A549 (cell line): ENCODE results near the gene CALML5. TPM values are rescaled to one million over a fixed set of nuclear protein-coding genes. Genes with fewer than 3 reads are reported as not detected.

ENCODE experiments used
- ATAC-seq, 2 experiments: fragments of 200-7000 bp in 1 of 2; fragments of >200 bp in 1 of 2; cut with Nextera tagmentation in 1 of 2; cut with Tn5 transposase in 1 of 2; 3 replicates each; pipeline versions ENCODE4 v1.8.0 to v1.9.1; 2018 to 2020; ENCODE audit warnings: mild to moderate bottlenecking in 1 of 2, moderate library complexity in 1 of 2
- CTCF ChIA-PET: fragments of 300-600 bp; sonication (Branson Sonifier 250); formaldehyde crosslinking; extraction: SDS; loops from one replicate; lab custom pipeline; 2021; ENCODE audit warnings: antibody characterized with exemption, inconsistent platforms; lab: Yijun Ruan, JAX
- POLR2A ChIA-PET: fragments of 350-600 bp; formaldehyde crosslinking; extraction: SDS; loops from one replicate; lab custom pipeline; 2021; ENCODE audit warnings: antibody characterized with exemption, inconsistent platforms; lab: Yijun Ruan, JAX
- DNase-seq, 2 experiments: peaks; one replicate each; pipeline versions ENCODE4 v3.0.0 to v3.0.0-alpha.2; 2011 to 2016; ENCODE audit warnings: low read depth in 1 of 2, low spot score in 1 of 2
- FAIRE-seq: peaks from 2 replicates; lab custom pipeline; 2011; peaks lifted over from hg19 to GRCh38; lab: Jason Lieb, UNC
- H3K27ac ChIP-seq, 2 experiments: fragments of >200 bp; sonication (Bioruptor Twin); formaldehyde crosslinking; 3 replicates each; pipeline ENCODE4 v1.5.1; 2016 to 2017
- H3K4me1 ChIP-seq: fragments of >200 bp; sonication (Bioruptor Twin); formaldehyde crosslinking; 3 replicates; pipeline ENCODE4 v1.6.1; 2016
- H3K4me2 ChIP-seq: fragments of >200 bp; sonication (Bioruptor Twin); formaldehyde crosslinking; 3 replicates; pipeline ENCODE4 v1.6.1; 2016
- H3K4me3 ChIP-seq: fragments of >200 bp; sonication (Bioruptor Twin); formaldehyde crosslinking; 3 replicates; pipeline ENCODE4 v1.5.1; 2016
- H3K9me3 ChIP-seq: fragments of >200 bp; sonication (Bioruptor Twin); formaldehyde crosslinking; 3 replicates; pipeline ENCODE4 v1.6.1; 2016
- BHLHE40 ChIP-seq: IDR thresholded peaks from 2 replicates; pipeline ENCODE4 v1.6.1; 2012; ENCODE audit warnings: low read depth, low read length, inconsistent platforms
- CBX2 ChIP-seq: fragments of 200-600 bp; sonication (generic); IDR thresholded peaks from 2 replicates; pipeline ENCODE4 v1.6.1; 2016; ENCODE audit warnings: low read depth, mild to moderate bottlenecking, borderline replicate concordance
- CBX8 ChIP-seq: fragments of 200-600 bp; sonication (generic); IDR thresholded peaks from 2 replicates; pipeline ENCODE4 v1.6.1; 2016
- CEBPB ChIP-seq, 2 experiments: fragments of >200 bp in 1 of 2; sonication (Bioruptor Twin) in 1 of 2; formaldehyde crosslinking in 1 of 2; IDR thresholded peaks; 2 replicates each; pipeline ENCODE4 v1.6.1; 2012 to 2016
- EHMT2 ChIP-seq: fragments of 200-600 bp; sonication (generic); IDR thresholded peaks from 2 replicates; pipeline ENCODE4 v1.6.1; 2016; ENCODE audit warnings: antibody characterized with exemption, low read depth, mild to moderate bottlenecking, moderate library complexity
- FOSL2 ChIP-seq, 2 experiments: fragments of 450-650 bp in 1 of 2; fragments of >200 bp in 1 of 2; sonication (Bioruptor Twin) in 1 of 2; formaldehyde crosslinking; IDR thresholded peaks; 2 replicates each; pipeline versions ENCODE4 v1.5.0 to v1.6.1; 2016 to 2020; ENCODE audit warnings: mild to moderate bottlenecking in 1 of 2, moderate library complexity in 1 of 2
- HDAC2 ChIP-seq: fragments of 200-600 bp; sonication (generic); IDR thresholded peaks from 2 replicates; pipeline ENCODE4 v1.6.1; 2016
- HEYL ChIP-seq: fragments of 250-450 bp; sonication (Bioruptor Pico); IDR thresholded peaks from 2 replicates; pipeline ENCODE4 v1.8.0; 2021; ENCODE audit warnings: mild to moderate bottlenecking, moderate library complexity
- MYC ChIP-seq: IDR thresholded peaks from 2 replicates; pipeline ENCODE4 v1.6.1; 2012; ENCODE audit warnings: mild to moderate bottlenecking, inconsistent platforms, low read length, improper control_type of control experiment, borderline replicate concordance
- NFE2L2 ChIP-seq: fragments of 150-350 bp; conservative IDR thresholded peaks from 2 replicates; pipeline ENCODE4 v1.6.1; 2014; ENCODE audit warnings: low read length
- NR3C1 ChIP-seq: fragments of >200 bp; sonication (Bioruptor Twin); formaldehyde crosslinking; IDR thresholded peaks from 3 replicates; pipeline ENCODE4 v1.6.1; 2017
- POLR2A ChIP-seq: IDR thresholded peaks from 2 replicates; pipeline ENCODE4 v1.6.1; 2012; ENCODE audit warnings: mild to moderate bottlenecking, low read length
- RAD21 ChIP-seq, 2 experiments: fragments of >200 bp in 1 of 2; sonication (Bioruptor Twin) in 1 of 2; formaldehyde crosslinking in 1 of 2; IDR thresholded peaks in 1 of 2; conservative IDR thresholded peaks in 1 of 2; 2 replicates in 1 of 2; 3 replicates in 1 of 2; pipeline ENCODE4 v1.6.1; 2012 to 2018; ENCODE audit warnings: inconsistent platforms in 1 of 2
- RFX5 ChIP-seq: fragments of 450-650 bp; IDR thresholded peaks from 2 replicates; pipeline ENCODE4 v1.7.1; 2014; ENCODE audit warnings: antibody characterized with exemption, mild to moderate bottlenecking, moderate library complexity
- ZFP36 ChIP-seq: fragments of 450-650 bp; IDR thresholded peaks from 2 replicates; pipeline ENCODE4 v1.6.1; 2014; ENCODE audit warnings: borderline replicate concordance; ENCODE audit not compliant: partially characterized antibody
- WGBS: methylation state at CpG from one replicate; pipeline ENCODE4 v1.1.6; 2017; ENCODE audit errors: missing lambda C conversion rate; 5-methylcytosine and 5-hydroxymethylcytosine counted together
- polyA plus RNA-seq, 4 experiments: library from polyadenylated mRNA; depleted of rRNA in 3 of 4; stranded (reverse); fragments of >200 nt; fragmentation: RNase III in 1 of 4; extraction: RNeasy Plus Mini Kit Qiagen cat#74134 plus additional on column Dnase treatment in 1 of 4; gene quantifications; 2 replicates in 3 of 4; 3 replicates in 1 of 4; pipeline ENCODE4 v1.2.3, GENCODE V29; 2011 to 2017
- TF ChIP-seq, protein P1 (sequence below): fragments of 150-350 bp; IDR thresholded peaks from 2 replicates; pipeline ENCODE4 v1.6.1; 2014; ENCODE audit warnings: low read depth, mild to moderate bottlenecking, low read length
- TF ChIP-seq, protein P2 (sequence below): fragments of 200-600 bp; sonication (generic); IDR thresholded peaks from 2 replicates; pipeline ENCODE4 v1.6.1; 2016; ENCODE audit warnings: antibody characterized with exemption, mild to moderate bottlenecking, moderate library complexity
- TF ChIP-seq, protein P3 (sequence below): fragments of 250-450 bp; sonication (Bioruptor Pico); IDR thresholded peaks from 2 replicates; pipeline ENCODE4 v1.5.0; 2020; ENCODE audit warnings: low read depth, mild to moderate bottlenecking, moderate library complexity
- TF ChIP-seq, protein P4 (sequence below): IDR thresholded peaks from 2 replicates; pipeline ENCODE4 v1.6.1; 2012

Gene CALML5
- polyA plus RNA-seq, 2 of the 4 experiments (the other 2 are of a cell fraction): not detected

DNA sequence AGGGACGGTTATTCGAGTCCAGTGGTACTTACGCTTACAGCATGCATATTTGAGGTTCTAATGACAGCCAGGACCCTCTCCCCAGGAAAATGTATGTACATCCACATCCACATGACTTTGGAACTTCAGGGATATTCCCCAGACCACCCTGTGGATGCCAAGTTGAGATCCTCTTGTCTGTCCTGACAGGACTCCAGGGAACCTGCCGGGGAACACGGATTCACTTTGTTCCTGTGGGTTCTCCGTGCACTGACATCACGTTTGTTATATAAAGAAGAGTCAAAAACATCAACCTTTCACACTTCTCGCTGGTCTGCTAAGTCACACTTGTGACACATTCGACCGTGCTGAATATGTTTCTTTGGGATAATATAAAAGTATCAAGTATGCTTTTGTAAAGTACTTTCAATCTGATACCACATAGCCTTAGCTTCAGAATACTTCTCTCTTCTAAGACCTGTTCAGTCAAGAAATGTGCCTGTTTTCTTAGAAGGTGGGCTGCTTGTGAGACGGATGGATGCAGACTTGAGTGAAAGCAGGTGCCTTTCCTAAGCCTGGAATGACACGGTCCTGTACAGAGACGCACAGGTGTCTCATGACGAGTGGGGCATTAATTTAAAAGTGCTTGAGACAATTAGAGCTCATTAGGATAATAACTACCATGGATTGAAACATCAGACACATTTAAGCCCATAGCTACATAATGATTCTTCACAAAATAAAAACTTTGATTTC, 38.7 kb downstream of the CALML5 start:
- ChIA-PET CTCF (interaction anchor here (0.8 to 5.6 kb wide), 5 partner anchors 17 to 169 kb away, joined by 3 to 33 read pairs (median 8); no protein-coding TSS in a partner anchor), POLR2A (no interaction called here)
- DNase-seq (no peak), ATAC-seq (no peak), FAIRE-seq (no peak)
- Histone ChIP-seq H3K4me2 (no peak overlapping the region), H3K4me3 (no peak overlapping the region), H3K4me1 (no peaks in the 10 kb centered on the region), H3K9me3 (no peaks in the 10 kb centered on the region), H3K27ac (no peak overlapping the region)
- WGBS: 89% methylated on average over 14 of the region's 14 CpGs
- TF ChIP-seq NFE2L2 (no peak), RFX5 (no peak), CBX8 (no peak), FOSL2 (IDR thresholded peaks at IDR 0.05) (no peak), FOSL2 (CRISPR knock-in tag; IDR thresholded peaks at IDR 0.05) (no peak), HDAC2 (no peak), EHMT2 (no peak), BHLHE40 (no peak), NR3C1 (no peak), ZFP36 (no peak), CBX2 (no peak), RAD21 (conservative IDR thresholded peaks at IDR 0.05 in 1 of 2, IDR thresholded peaks at IDR 0.05 in 1 of 2) (no peak), POLR2A (no peak), HEYL (CRISPR knock-in tag) (no peak), CEBPB (IDR thresholded peaks at IDR 0.05) (no peak), MYC (no peak)
- TF ChIP-seq, protein P1, sequence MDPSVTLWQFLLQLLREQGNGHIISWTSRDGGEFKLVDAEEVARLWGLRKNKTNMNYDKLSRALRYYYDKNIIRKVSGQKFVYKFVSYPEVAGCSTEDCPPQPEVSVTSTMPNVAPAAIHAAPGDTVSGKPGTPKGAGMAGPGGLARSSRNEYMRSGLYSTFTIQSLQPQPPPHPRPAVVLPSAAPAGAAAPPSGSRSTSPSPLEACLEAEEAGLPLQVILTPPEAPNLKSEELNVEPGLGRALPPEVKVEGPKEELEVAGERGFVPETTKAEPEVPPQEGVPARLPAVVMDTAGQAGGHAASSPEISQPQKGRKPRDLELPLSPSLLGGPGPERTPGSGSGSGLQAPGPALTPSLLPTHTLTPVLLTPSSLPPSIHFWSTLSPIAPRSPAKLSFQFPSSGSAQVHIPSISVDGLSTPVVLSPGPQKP: no peak
- TF ChIP-seq, protein P2, sequence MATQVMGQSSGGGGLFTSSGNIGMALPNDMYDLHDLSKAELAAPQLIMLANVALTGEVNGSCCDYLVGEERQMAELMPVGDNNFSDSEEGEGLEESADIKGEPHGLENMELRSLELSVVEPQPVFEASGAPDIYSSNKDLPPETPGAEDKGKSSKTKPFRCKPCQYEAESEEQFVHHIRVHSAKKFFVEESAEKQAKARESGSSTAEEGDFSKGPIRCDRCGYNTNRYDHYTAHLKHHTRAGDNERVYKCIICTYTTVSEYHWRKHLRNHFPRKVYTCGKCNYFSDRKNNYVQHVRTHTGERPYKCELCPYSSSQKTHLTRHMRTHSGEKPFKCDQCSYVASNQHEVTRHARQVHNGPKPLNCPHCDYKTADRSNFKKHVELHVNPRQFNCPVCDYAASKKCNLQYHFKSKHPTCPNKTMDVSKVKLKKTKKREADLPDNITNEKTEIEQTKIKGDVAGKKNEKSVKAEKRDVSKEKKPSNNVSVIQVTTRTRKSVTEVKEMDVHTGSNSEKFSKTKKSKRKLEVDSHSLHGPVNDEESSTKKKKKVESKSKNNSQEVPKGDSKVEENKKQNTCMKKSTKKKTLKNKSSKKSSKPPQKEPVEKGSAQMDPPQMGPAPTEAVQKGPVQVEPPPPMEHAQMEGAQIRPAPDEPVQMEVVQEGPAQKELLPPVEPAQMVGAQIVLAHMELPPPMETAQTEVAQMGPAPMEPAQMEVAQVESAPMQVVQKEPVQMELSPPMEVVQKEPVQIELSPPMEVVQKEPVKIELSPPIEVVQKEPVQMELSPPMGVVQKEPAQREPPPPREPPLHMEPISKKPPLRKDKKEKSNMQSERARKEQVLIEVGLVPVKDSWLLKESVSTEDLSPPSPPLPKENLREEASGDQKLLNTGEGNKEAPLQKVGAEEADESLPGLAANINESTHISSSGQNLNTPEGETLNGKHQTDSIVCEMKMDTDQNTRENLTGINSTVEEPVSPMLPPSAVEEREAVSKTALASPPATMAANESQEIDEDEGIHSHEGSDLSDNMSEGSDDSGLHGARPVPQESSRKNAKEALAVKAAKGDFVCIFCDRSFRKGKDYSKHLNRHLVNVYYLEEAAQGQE: no peak
- TF ChIP-seq, protein P3, sequence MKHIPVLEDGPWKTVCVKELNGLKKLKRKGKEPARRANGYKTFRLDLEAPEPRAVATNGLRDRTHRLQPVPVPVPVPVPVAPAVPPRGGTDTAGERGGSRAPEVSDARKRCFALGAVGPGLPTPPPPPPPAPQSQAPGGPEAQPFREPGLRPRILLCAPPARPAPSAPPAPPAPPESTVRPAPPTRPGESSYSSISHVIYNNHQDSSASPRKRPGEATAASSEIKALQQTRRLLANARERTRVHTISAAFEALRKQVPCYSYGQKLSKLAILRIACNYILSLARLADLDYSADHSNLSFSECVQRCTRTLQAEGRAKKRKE: no peak
- TF ChIP-seq, protein P4, sequence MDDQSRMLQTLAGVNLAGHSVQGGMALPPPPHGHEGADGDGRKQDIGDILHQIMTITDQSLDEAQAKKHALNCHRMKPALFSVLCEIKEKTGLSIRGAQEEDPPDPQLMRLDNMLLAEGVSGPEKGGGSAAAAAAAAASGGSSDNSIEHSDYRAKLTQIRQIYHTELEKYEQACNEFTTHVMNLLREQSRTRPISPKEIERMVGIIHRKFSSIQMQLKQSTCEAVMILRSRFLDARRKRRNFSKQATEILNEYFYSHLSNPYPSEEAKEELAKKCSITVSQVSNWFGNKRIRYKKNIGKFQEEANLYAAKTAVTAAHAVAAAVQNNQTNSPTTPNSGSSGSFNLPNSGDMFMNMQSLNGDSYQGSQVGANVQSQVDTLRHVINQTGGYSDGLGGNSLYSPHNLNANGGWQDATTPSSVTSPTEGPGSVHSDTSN: no peak
